Activated T-cell treated with anti-CD3 and anti-CD28 coated beads, Interleukin-2, amount 50 U/mL, for 4 hours (primary cell): ENCODE measurements around the gene SLC9A3. TPM values are rescaled to one million over a fixed set of nuclear protein-coding genes. Genes with fewer than 3 reads are reported as not detected.

Source experiments
- ATAC-seq, 2 donors: fragments of 200-7000 bp; cut with Tn5 transposase; one replicate each; pipeline ENCODE4 v1.10.0; 2021
- DNase-seq: peaks from one replicate; pipeline ENCODE4 v3.0.0-alpha.2; 2020
- H3K27me3 Mint-ChIP-seq: one replicate; pipeline ENCODE4 v1.8.0; 2021; ENCODE audit warnings: low read depth, mixed read lengths
- H3K36me3 Mint-ChIP-seq: one replicate; pipeline ENCODE4 v1.8.0; 2022; ENCODE audit warnings: mixed read lengths; ENCODE audit not compliant: insufficient read depth
- H3K4me1 Mint-ChIP-seq: one replicate; pipeline ENCODE4 v1.8.0; 2021; ENCODE audit warnings: low read depth, mixed read lengths
- H3K4me3 Mint-ChIP-seq: one replicate; pipeline ENCODE4 v1.8.0; 2021; ENCODE audit warnings: mild to moderate bottlenecking, moderate library complexity, mixed read lengths
- H3K9me3 Mint-ChIP-seq: one replicate; pipeline ENCODE4 v1.8.0; 2021; ENCODE audit warnings: mixed read lengths
- total RNA-seq, 3 donors: library from RNA; stranded (reverse); gene quantifications; one replicate each; pipeline ENCODE4 v1.2.1, GENCODE V29; 2021

Gene SLC9A3
- total RNA-seq, 3 donors from 2014 or later: 3.4 to 4.9 (median 3.5) TPM

DNA sequence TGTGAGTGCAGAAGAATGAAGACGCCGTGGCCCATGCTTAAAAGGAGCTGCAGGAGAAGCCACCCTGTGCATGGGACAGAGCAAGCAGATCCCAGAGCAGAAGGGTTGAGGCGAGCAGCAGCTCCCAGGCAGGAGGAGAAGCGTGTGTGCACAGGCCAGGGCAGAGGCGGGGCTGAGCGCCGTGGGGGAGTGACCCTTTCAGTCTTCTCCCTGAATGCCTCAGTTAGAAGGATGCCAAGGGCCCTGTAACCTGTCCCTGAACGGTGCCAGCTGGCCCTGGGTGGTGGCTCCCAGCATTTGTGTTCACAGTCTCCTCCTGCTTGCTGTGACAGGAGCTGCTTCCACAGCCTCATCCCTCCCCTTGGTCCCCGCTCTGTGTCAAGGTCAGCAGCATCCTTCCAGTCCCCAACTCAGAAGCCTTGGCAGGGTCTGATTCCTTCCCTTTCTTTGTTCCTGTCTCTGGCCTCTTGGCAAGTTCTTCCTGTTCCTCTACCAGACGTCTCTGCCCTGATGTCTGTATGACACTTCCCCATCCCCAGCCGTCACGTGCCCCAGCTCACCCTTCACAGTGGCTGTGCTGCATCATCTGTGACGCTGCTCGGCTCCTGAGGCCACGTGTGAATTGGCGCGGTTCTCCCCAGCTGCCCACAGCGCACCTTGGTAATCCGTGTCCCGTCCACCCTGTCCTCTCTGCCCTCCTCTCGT is 76.0 kb downstream of the SLC9A3 start:
- H3K4me1 Mint-ChIP-seq: peaks cover 46% of the 10 kb centered on the region

DNA sequence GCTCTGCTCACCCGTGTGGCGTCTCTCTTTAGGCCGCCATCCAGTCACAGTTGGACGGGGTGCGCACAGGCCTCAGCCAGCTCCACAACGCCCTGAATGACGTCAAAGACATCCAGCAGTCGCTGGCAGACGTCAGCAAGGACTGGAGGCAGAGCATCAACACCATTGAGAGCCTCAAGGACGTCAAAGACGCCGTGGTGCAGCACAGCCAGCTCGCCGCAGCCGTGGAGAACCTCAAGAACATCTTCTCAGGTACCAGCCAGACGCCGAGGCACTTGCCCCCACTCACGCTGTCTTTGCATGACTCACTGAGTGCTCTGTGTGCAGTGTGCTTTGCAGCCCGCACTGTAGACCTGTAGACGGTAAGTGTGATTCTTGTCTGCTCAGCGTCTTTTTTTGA is 76.7 kb downstream of the SLC9A3 start:
- Mint-ChIP-seq H3K4me3 (no peak overlapping the region), H3K4me1 (peaks cover 40% of the 10 kb centered on the region), H3K27me3 (no peaks in the 10 kb centered on the region), H3K9me3 (peaks cover 16% of the 10 kb centered on the region), H3K36me3 (peaks cover 59% of the 10 kb centered on the region)
- DNase-seq (no peak), ATAC-seq (no peak)

More for the DNA sequence above, 76.0 kb downstream of the SLC9A3 start:
- H3K4me3 Mint-ChIP-seq: no peak overlapping the region
- H3K27me3 Mint-ChIP-seq: no peaks in the 10 kb centered on the region
- H3K36me3 Mint-ChIP-seq: peaks cover 67% of the 10 kb centered on the region
- peaks cover 20% of the 10 kb centered on the region for H3K9me3 Mint-ChIP-seq
- no peak for ATAC-seq
- no peak for DNase-seq

DNA sequence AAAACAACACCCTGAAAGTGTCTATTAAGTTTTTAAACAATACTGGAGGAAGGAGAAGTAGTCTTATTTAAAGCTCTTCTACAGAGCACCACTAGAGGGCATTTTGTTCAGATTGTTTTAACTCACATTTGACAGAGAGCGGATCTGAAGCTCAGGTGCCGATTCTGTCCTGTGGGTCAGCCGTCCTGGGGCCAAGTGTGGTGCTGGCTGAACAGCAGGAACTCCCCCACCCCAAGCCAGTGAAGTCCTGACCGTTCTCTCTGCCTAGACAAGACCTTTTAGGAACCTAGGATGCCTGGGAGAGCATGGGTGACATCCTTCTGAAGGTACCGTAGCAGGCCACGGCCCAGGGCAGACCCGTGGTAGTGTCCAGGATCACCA is 77.4 kb downstream of the SLC9A3 start:
- no peaks in the 10 kb centered on the region for H3K27me3 Mint-ChIP-seq
- DNase-seq (no peak), ATAC-seq (no peak)
- H3K4me1 Mint-ChIP-seq: peaks cover 38% of the 10 kb centered on the region
- H3K4me3 Mint-ChIP-seq: peak overlapping the region; percentile 24
- peaks cover 53% of the 10 kb centered on the region for H3K36me3 Mint-ChIP-seq
- peaks cover 9% of the 10 kb centered on the region for H3K9me3 Mint-ChIP-seq

DNA sequence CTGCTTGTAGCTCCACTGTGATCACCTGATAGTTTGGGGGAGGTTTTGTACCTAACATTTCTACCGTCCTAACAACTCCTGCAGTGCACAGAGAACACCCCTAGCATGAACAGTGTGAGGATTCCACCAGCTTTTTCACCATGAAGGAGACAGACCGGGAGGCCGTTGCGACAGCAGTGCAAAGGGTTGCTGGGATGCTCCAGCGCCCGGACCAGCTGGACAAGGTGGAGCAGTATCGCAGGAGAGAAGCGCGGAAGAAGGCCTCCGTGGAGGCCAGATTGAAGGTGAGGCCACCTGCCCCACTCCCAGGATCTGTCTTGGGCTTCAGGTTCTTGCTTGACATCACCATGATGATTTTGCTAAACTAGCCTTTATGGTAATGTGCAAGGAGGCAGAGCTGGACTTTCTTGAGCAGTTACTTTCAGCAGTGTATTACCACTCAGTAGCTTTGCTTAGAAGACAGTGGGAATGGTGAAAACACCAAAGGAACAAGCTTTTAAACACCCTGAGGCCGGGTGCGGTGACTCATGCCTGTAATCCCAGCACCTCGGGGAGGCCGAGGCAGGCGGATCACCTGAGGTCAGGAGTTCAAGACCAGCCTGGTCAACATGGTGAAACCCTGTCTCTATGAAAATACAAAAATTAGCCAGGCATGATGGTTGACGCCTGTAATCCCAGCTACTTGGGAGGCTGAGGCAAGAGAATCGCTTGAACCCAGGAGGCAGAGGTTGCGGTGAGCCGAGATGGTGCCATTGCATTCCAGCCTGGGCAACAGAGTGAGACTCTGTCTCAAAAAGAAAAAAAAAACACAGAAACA is 78.0 kb downstream of the SLC9A3 start:
- Mint-ChIP-seq H3K27me3 (no peaks in the 10 kb centered on the region), H3K36me3 (peaks cover 47% of the 10 kb centered on the region), H3K9me3 (peaks cover 4% of the 10 kb centered on the region), H3K4me3 (peak overlapping the region; percentile 24), H3K4me1 (peaks cover 38% of the 10 kb centered on the region)
- DNase-seq (no peak), ATAC-seq (no peak)

DNA sequence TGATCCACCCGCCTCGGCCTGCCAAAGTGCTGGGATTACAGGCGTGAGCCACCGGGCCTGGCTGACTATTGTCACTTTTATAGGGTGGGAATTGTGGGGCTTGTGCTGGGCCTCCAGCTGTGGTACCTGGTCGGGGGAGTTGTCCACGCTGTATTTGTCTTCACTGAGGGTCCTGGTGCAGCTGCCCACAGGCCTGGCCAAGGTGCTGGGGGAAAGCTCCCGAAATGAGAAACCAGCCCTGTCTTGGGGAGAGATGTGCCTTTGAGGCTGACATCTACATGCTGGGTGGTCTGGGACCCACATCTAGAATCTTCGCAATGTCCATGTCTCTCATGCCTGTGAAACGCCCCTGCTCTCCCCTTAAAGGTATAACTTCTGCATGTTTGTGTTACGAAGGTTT is 78.7 kb downstream of the SLC9A3 start:
- Mint-ChIP-seq H3K27me3 (no peaks in the 10 kb centered on the region), H3K4me3 (no peak overlapping the region), H3K36me3 (peaks cover 40% of the 10 kb centered on the region), H3K9me3 (peaks cover 3% of the 10 kb centered on the region), H3K4me1 (peaks cover 38% of the 10 kb centered on the region)
- DNase-seq (no peak), ATAC-seq (no peak)

DNA sequence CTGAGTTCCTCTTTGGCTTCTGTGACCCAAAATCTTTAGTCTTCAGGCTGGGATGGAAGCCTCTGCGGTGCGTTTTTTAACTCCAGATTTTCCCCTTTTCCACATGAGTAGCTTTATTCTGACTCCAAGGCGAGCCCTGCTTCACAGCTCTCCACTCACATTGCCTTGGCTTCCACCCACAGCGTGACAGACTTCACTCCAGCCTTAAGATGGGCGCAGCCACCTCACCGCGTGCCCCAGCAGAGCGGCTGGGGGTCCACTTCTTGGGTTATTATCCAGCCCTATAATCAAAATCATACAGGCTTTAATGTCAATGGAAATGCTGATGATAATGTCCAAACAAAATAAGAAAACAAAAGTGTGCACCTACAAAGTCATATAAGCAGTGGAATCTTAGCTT is 80.0 kb downstream of the SLC9A3 start:
- H3K4me3 Mint-ChIP-seq: peak overlapping the region; percentile 97
- H3K9me3 Mint-ChIP-seq: no peaks in the 10 kb centered on the region
- peaks cover 29% of the 10 kb centered on the region for H3K36me3 Mint-ChIP-seq
- H3K4me1 Mint-ChIP-seq: peaks cover 34% of the 10 kb centered on the region
- DNase-seq (peak; percentile 2), ATAC-seq (no peak)
- H3K27me3 Mint-ChIP-seq: no peaks in the 10 kb centered on the region

DNA sequence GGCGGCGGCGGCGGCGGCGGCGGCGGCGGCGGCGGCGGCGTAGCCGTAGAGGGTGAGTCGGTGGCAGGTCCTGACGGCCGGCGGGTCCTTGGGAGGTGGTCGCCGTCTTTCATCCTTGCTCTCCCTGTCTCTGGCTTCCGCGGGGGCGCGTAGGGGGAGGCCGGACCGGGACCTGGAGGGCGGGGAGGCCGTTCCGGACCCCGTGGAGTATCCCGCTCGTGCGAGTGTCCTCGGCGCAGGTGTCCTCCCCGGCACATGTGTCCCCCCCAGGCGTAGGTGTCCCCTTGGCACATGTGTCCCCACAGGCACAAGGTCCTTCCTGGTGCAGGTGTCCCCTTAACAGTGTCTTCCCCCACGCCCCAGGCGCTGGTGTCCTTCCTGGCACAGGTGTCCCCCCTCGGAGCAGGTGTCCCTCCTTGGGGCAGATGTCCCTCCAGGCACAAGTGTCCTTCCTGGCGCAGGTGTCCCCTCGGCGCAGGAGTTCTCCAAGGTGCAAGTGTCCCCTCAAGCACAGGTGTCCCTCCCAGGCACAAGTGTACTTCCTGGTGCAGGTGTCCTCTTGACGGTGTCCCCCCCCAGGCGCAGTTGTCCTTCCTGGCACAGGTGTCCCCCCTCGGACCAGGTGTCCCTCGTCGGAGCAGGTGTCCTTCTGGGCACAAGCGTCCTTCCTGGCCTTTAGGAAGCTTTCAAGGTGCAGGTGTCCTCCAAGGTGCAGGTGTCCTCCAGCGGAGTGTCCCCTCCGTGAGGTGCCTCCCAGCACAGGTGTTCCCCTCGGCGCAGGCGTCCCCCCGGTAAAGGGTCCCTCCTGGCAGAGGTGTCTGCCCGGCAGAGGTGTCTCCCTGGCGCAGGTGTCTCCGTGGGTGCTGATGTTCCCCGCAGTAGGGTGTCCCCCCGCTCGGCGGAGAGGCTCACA is 80.8 kb downstream of the SLC9A3 start:
- peaks cover 22% of the 10 kb centered on the region for H3K36me3 Mint-ChIP-seq
- no peaks in the 10 kb centered on the region for H3K9me3 Mint-ChIP-seq
- peak; percentile 19 for DNase-seq
- peaks cover 34% of the 10 kb centered on the region for H3K4me1 Mint-ChIP-seq
- ATAC-seq: peak; percentile 38 to 60
- peak overlapping the region; percentile 97 for H3K4me3 Mint-ChIP-seq
- no peaks in the 10 kb centered on the region for H3K27me3 Mint-ChIP-seq

DNA sequence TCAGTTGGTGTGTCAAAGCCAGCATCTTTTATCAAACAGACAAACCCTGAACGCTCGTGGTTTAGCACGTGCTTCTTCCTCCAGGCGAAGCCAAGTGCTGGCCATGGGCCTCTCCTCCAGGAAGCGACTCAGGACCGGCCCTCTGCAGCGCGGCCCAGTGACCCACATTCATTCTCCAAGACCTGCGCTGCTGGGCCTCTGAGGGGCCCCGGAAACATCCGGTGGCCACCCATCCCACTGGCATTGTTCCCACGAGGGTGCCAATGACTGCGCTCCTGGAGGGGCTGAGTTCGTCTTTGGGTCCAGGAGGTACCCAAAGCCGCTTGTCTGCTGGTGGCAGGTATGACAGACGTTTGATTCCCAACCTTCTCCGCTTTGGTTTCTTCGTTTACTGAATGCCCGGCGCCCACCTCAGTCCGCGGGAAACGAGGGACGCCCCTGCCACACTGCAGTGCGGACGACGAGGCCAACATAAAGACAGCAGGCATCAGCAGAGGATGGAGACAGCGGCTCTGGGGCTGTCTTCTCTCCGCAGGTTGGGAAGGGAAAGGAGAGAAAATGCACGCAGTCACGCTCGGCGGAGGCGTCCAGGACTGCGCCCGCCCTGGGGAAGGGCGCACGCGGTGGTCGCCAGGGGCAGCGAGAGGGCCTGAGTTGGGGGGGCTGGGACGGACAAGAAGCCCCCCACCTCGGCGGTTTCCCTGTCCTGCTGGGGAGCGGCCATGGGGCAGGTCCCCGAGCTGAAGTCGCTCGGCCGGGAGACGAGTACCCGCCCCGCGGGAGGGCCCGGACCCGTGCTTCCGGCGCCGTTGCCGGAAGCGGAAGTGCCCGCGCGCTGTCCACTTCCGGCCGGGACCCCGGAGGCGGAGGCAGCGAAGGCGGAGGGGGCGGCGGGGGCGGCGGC is 81.7 kb downstream of the SLC9A3 start, which contains the start of gene EXOC3:
Gene EXOC3, plus strand, starts transcription at position 842 of the 904 bp plus-strand sequence. CDS start 3,030 bp downstream, outside the sequence.
- H3K36me3 Mint-ChIP-seq: peaks cover 14% of the 10 kb centered on the region
- H3K4me1 Mint-ChIP-seq: peaks cover 31% of the 10 kb centered on the region
- ATAC-seq (peak; percentile 92 to 94), DNase-seq (peak; percentile 68)
- H3K9me3 Mint-ChIP-seq: no peaks in the 10 kb centered on the region
- no peaks in the 10 kb centered on the region for H3K27me3 Mint-ChIP-seq
- peak within 1 kb of the TSS; percentile 97 for H3K4me3 Mint-ChIP-seq

DNA sequence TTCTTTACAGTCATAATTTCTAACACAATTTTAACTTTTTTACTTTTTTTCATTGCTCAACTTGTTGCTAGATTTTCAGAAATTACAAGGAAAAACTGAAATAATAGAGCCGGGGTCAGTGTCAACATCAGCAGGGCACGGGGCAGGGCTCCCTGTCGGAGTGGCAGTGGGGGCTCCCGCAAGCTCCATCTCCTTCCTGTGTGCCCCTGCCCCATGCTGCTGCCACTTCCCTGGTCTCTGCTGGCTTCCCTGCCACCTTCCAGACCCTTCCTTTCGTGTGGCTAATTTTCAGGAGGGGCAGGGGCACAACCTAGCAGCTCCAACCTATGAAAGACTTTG is 82.3 kb downstream of the SLC9A3 start:
- DNase-seq (no peak), ATAC-seq (no peak)
- peak overlapping the region; percentile 97 for H3K4me3 Mint-ChIP-seq
- peaks cover 31% of the 10 kb centered on the region for H3K4me1 Mint-ChIP-seq
- peaks cover 10% of the 10 kb centered on the region for H3K36me3 Mint-ChIP-seq
- no peaks in the 10 kb centered on the region for H3K9me3 Mint-ChIP-seq
- no peaks in the 10 kb centered on the region for H3K27me3 Mint-ChIP-seq

DNA sequence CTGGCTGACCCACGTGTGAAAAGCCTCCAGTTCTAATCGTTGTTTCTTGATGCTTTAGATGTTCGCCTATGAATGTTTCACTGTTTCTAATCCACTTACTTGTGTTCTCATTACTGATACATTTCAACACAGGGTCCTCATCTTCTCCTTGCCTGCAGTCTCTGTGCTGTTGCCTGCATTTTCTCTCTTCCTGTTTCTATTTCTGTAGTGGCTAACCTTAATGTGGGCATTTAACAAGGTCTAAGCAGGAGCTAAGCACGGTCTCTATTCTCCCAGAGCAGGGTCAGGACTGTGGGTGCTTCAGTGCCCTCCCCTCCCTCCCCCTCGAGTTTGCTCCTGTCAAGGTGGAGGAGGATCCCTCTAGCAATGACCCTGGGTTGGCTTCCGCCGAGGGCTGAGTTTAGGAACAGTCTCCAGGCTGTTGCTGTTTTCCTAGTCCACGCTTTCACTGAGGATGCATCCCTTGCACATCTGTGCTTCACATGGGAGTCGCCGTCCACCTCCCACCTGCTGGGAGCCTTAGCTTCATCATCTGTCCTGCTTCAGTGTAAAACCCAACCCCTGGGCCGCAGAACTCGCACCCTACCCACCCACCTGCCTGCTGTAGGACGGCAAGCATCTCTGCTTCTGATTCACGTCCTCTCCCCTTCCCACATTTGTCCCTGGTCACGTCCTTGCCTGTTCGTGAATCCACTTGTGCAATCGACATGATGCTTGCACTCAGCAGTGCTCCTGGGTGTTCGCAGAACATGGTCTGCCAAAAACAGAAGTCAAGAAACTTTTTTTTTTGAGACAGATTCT is 83.6 kb downstream of the SLC9A3 start:
- DNase-seq: no peak
- Mint-ChIP-seq H3K27me3 (peaks cover 1% of the 10 kb centered on the region), H3K36me3 (peaks cover 3% of the 10 kb centered on the region), H3K9me3 (no peaks in the 10 kb centered on the region), H3K4me3 (peak overlapping the region; percentile 29), H3K4me1 (peaks cover 21% of the 10 kb centered on the region)
- no peak for ATAC-seq

DNA sequence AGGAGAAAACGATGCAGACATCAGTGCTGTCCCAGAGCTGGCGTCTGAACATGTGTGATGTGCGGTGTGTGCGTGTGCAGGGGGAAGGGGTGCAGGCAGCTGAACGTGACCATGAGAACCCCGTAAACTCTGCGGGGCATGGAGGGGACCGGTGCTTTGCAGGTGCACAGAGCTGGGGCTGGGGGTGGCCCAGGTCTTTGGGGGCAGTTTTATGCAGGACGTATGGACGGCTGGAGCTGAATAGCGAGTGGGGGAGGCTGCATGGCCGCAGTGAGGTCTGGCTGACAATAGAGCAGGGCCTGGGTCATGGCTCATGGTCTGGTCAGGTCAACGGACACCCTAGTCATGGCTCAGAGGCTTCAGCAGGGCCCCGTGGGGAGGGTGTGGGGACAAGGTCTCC is 84.6 kb downstream of the SLC9A3 start:
- peaks cover 3% of the 10 kb centered on the region for H3K27me3 Mint-ChIP-seq
- DNase-seq: no peak
- H3K9me3 Mint-ChIP-seq: no peaks in the 10 kb centered on the region
- H3K4me3 Mint-ChIP-seq: no peak overlapping the region
- peaks cover 3% of the 10 kb centered on the region for H3K36me3 Mint-ChIP-seq
- H3K4me1 Mint-ChIP-seq: peaks cover 16% of the 10 kb centered on the region
- no peak for ATAC-seq

DNA sequence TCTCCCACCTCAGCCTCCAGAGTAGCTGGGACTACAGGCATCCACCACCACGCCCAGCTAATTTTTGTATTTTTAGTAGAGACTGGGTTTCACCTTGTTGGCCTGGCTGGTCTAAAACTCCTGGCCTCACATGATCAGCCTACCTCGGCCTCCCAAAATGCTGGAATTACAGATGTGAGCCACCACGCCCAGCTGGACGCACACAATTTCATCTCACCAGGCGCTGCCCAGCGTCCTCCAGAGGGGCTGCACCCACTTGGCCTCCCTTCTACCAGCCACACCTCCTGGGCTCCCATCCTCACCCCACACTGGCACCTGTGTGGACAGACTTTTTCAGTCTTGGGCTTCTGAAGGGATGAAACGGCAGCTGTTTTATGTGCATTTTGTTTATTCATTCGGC is 85.1 kb downstream of the SLC9A3 start:
- no peaks in the 10 kb centered on the region for H3K9me3 Mint-ChIP-seq
- peaks cover 11% of the 10 kb centered on the region for H3K4me1 Mint-ChIP-seq
- no peak overlapping the region for H3K4me3 Mint-ChIP-seq
- ATAC-seq (no peak), DNase-seq (no peak)
- H3K27me3 Mint-ChIP-seq: peaks cover 3% of the 10 kb centered on the region
- no peaks in the 10 kb centered on the region for H3K36me3 Mint-ChIP-seq

DNA sequence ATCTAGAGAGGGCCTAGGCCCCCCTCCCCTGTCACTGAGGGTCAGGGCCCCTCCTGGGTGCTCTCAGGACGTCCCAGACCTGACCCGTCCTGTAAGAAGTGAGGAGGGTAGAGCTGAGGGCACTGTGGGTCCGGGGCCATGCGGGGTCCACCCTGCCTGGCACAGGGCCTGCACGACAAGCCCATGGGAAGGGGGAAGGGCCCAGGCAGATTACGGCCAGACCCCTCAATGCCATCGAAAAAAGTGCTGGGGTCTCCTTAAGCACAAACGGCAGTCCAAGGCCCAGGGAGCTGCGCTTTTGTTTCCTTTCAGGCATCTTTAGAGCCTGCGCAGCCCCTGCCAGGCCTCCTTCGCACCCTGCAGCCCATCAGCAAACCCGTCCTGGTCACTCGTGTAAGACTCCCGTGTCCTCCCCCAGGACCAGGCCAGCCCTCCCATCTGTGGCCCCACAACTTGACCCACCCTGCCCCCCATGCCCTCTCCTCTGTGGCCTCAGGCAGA is 85.7 kb downstream of the SLC9A3 start:
- Mint-ChIP-seq H3K4me3 (no peak overlapping the region), H3K4me1 (peaks cover 6% of the 10 kb centered on the region), H3K36me3 (no peaks in the 10 kb centered on the region), H3K27me3 (peaks cover 3% of the 10 kb centered on the region), H3K9me3 (no peaks in the 10 kb centered on the region)
- DNase-seq (no peak), ATAC-seq (no peak)
